ENCODE data around the gene ACTR6. TPM values are rescaled to one million over a fixed set of nuclear protein-coding genes. Genes with fewer than 3 reads are reported as not detected.
A peak's percentile ranks its signal among the peaks of the same experiment; 100 is the strongest.

ACTR6 gene
- total and polyA plus RNA-seq, 9 of the 15 experiments (the other 6 are each of a cell fraction or from before 2014, with no cell fraction given): 26.1 to 109 (median 70.9) TPM

GRCh38 chr12:100266835-100267602 is 66.4 kb downstream of the ACTR6 start, which contains the start of the genes DEPDC4 and SCYL2 (continued):
- TF ChIP-seq MGA (IDR thresholded peaks at IDR 0.05) (peak; percentile 34; the same call in 1 of the 2 replicates), CTBP1 (IDR thresholded peaks at IDR 0.05; ENCODE audit: borderline replicate concordance) (no peak), ATF7 (IDR thresholded peaks at IDR 0.05) (peak; percentile 99), ZNF354B (CRISPR knock-in tag; IDR thresholded peaks at IDR 0.05) (no peak), NR3C1 (CRISPR knock-in tag; IDR thresholded peaks at IDR 0.05) (no peak), ZBTB26 (CRISPR knock-in tag; IDR thresholded peaks at IDR 0.05) (no peak), ZBTB11 (CRISPR knock-in tag; IDR thresholded peaks at IDR 0.05) (peak in 1 of 3 experiments; percentile 73; a peak in 2 of 6 replicates), ZNF224 (CRISPR knock-in tag; IDR thresholded peaks at IDR 0.05) (no peak), CBX8 (IDR thresholded peaks at IDR 0.05; ENCODE audit: borderline replicate concordance, extremely low read depth, low read depth, low read length, poor library complexity, severe bottlenecking) (no peak), TRIM28 (IDR thresholded peaks at IDR 0.05) (no peak)

Measured in K562 (cell line).